MM.1S (cell line): ENCODE data around the gene CATSPERB.
"Not testable (repeated sequence)": the region's sequence is repeated elsewhere in the genome, so short reads cannot be mapped to it uniquely, and the experiment has no call there.

Source experiments
- DNase-seq: peaks from one replicate; pipeline ENCODE4 v3.0.0-alpha.2; 2015
- H2AFZ ChIP-seq: fragments of 300-600 bp; sonication (generic); 2 replicates; pipeline ENCODE4 v1.6.0; 2016; ENCODE audit warnings: antibody characterized with exemption, low read length
- H3F3A ChIP-seq: fragments of 300-600 bp; sonication (generic); 2 replicates; pipeline ENCODE4 v1.6.1; 2016; ENCODE audit warnings: mild to moderate bottlenecking, antibody characterized with exemption, low read length, moderate library complexity, mixed read lengths; ENCODE audit not compliant: insufficient read depth
- H3K27ac ChIP-seq: fragments of 300-600 bp; sonication (generic); 2 replicates; pipeline ENCODE4 v1.5.1; 2016; ENCODE audit warnings: mild to moderate bottlenecking, low read length
- H3K27me3 ChIP-seq: fragments of 300-600 bp; sonication (generic); replicated peaks from 2 replicates; pipeline ENCODE4 v1.6.0; 2016; ENCODE audit warnings: low read length; ENCODE audit not compliant: insufficient read depth
- H3K36me3 ChIP-seq: fragments of 300-600 bp; sonication (generic); replicated peaks from 2 replicates; pipeline ENCODE4 v1.6.1; 2016; ENCODE audit warnings: mild to moderate bottlenecking, low read length, mixed read lengths; ENCODE audit not compliant: insufficient read depth
- H3K4me1 ChIP-seq: fragments of 300-600 bp; sonication (generic); 2 replicates; pipeline ENCODE4 v1.6.1; 2016; ENCODE audit warnings: low read length, mixed read lengths
- H3K4me2 ChIP-seq: fragments of 300-600 bp; sonication (generic); 2 replicates; pipeline ENCODE4 v1.6.0; 2016; ENCODE audit warnings: low read depth, low read length
- H3K4me3 ChIP-seq: fragments of 300-600 bp; sonication (generic); 2 replicates; pipeline ENCODE4 v1.5.1; 2016; ENCODE audit warnings: low read length, mixed read lengths
- H3K79me2 ChIP-seq: fragments of 300-600 bp; sonication (generic); 2 replicates; pipeline ENCODE4 v1.6.1; 2016; ENCODE audit warnings: mixed run types, low read length, mixed read lengths
- H3K9ac ChIP-seq: fragments of 300-600 bp; sonication (generic); 2 replicates; pipeline ENCODE4 v1.6.1; 2016; ENCODE audit warnings: low read length, mixed read lengths
- H3K9me2 ChIP-seq: fragments of 300-600 bp; sonication (generic); replicated peaks from 2 replicates; pipeline ENCODE4 v1.6.1; 2016; ENCODE audit warnings: mild to moderate bottlenecking, low read length, mixed read lengths; ENCODE audit not compliant: insufficient read depth
- H3K9me3 ChIP-seq: fragments of 300-600 bp; sonication (generic); replicated peaks from 2 replicates; pipeline ENCODE4 v1.6.1; 2016; ENCODE audit warnings: mild to moderate bottlenecking, low read length, mixed read lengths; ENCODE audit not compliant: insufficient read depth
- H4K20me1 ChIP-seq: fragments of 300-600 bp; sonication (generic); 2 replicates; pipeline ENCODE4 v1.6.1; 2016; ENCODE audit warnings: mild to moderate bottlenecking, low read length, moderate library complexity, mixed read lengths; ENCODE audit not compliant: insufficient read depth
- EZH2 ChIP-seq: fragments of 300-600 bp; sonication (generic); optimal IDR thresholded peaks from 2 replicates; pipeline ENCODE3; 2017; ENCODE audit warnings: low read depth, mild to moderate bottlenecking, antibody characterized with exemption, low read length, mixed read lengths
- EZH2phosphoT487 ChIP-seq: fragments of 300-600 bp; sonication (generic); IDR thresholded peaks from 2 replicates; pipeline ENCODE4 v1.6.1; 2018; ENCODE audit warnings: antibody characterized with exemption, low read length
- TF ChIP-seq, protein P1 (sequence below): fragments of 300-600 bp; sonication (generic); IDR thresholded peaks from 2 replicates; pipeline ENCODE4 v1.5.1; 2016; ENCODE audit warnings: antibody characterized with exemption, low read length, mixed read lengths

The CATSPERB gene

DNA sequence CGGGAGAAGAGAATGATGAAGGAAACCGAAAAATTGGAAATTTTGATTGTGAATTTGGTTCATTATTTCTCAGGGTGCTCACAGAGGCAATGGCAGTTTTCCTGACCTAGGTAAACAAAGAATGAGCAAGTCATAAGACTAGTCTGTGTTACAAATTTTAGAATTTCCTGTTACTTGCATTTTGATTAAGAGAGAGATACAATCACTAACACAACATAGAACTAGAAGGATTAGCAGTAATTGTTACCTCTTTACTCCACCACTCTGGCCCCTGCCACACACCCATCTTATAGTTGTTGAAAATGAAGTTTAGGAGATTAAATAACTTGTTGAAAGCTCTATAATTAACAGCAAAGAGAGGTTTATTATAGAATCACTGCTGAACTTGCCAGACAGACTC lies 62.0 kb downstream of the CATSPERB start:
- Histone ChIP-seq H3K4me2 (no peak overlapping the region), H4K20me1 (no peaks in the 10 kb centered on the region), H2AFZ (no peak overlapping the region), H3F3A (no peaks in the 10 kb centered on the region), H3K27ac (no peak overlapping the region), H3K79me2 (no peaks in the 10 kb centered on the region), H3K9ac (no peak overlapping the region), H3K9me2 (no peaks in the 10 kb centered on the region), H3K4me3 (no peak overlapping the region), H3K36me3 (no peaks in the 10 kb centered on the region), H3K9me3 (no peaks in the 10 kb centered on the region), H3K27me3 (no peaks in the 10 kb centered on the region), H3K4me1 (no peaks in the 10 kb centered on the region)
- no peak for TF ChIP-seq EZH2phosphoT487
- TF ChIP-seq, protein P1, sequence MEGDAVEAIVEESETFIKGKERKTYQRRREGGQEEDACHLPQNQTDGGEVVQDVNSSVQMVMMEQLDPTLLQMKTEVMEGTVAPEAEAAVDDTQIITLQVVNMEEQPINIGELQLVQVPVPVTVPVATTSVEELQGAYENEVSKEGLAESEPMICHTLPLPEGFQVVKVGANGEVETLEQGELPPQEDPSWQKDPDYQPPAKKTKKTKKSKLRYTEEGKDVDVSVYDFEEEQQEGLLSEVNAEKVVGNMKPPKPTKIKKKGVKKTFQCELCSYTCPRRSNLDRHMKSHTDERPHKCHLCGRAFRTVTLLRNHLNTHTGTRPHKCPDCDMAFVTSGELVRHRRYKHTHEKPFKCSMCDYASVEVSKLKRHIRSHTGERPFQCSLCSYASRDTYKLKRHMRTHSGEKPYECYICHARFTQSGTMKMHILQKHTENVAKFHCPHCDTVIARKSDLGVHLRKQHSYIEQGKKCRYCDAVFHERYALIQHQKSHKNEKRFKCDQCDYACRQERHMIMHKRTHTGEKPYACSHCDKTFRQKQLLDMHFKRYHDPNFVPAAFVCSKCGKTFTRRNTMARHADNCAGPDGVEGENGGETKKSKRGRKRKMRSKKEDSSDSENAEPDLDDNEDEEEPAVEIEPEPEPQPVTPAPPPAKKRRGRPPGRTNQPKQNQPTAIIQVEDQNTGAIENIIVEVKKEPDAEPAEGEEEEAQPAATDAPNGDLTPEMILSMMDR = no peak
- TF ChIP-seq EZH2 = no peak
- no peak for DNase-seq

- not testable (repeated sequence) for H3K27me3 ChIP-seq, H2AFZ ChIP-seq, H3K79me2 ChIP-seq, H3K9ac ChIP-seq, H3K9me2 ChIP-seq, H3F3A ChIP-seq, H3K27ac ChIP-seq, DNase-seq, H3K36me3 ChIP-seq, H3K9me3 ChIP-seq, H3K4me1 ChIP-seq, H3K4me2 ChIP-seq, H3K4me3 ChIP-seq, H4K20me1 ChIP-seq
These were observed 64.8 kb downstream of the CATSPERB start for GRCh38 chr14:91667101-91667500.

DNA sequence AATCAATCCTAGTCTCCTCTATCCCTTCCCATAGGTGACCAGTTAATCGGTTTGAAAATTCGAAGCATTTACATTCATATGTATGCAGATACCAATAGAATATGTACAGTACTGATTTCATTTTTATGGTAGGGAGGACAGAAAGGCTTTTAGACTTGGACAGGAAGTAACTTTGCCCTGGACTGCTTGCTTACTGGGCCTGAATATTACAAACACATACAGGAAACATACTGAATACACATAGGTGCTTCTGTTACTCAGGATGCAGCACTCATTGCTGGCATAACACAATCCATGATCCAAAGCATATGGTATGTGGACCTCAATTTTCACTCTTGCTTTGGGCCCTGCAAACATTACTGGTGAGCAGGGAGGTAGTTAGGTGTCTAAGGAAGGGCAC lies 71.1 kb downstream of the CATSPERB start:
- Histone ChIP-seq H3K36me3 (no peaks in the 10 kb centered on the region), H3K79me2 (no peaks in the 10 kb centered on the region), H3K4me3 (no peak overlapping the region), H3K9me3 (no peaks in the 10 kb centered on the region), H3K27me3 (no peaks in the 10 kb centered on the region), H3K9ac (no peak overlapping the region), H3K27ac (no peak overlapping the region), H2AFZ (no peak overlapping the region), H3K9me2 (no peaks in the 10 kb centered on the region), H3K4me1 (no peaks in the 10 kb centered on the region), H3K4me2 (no peak overlapping the region), H3F3A (no peaks in the 10 kb centered on the region), H4K20me1 (no peaks in the 10 kb centered on the region)
- TF ChIP-seq EZH2 (no peak), EZH2phosphoT487 (no peak)
- TF ChIP-seq, protein P1 = no peak
- no peak for DNase-seq

- no peak overlapping the region for H2AFZ ChIP-seq
- DNase-seq = no peak
- H3K36me3 ChIP-seq = no peaks in the 10 kb centered on the region
- no peak overlapping the region for H3K27ac ChIP-seq
- H3K9me3 ChIP-seq = no peaks in the 10 kb centered on the region
- H3K9me2 ChIP-seq = no peaks in the 10 kb centered on the region
- H3K79me2 ChIP-seq = no peaks in the 10 kb centered on the region
- H3K4me2 ChIP-seq = no peak overlapping the region
- H3K4me1 ChIP-seq = no peaks in the 10 kb centered on the region
- no peak for TF ChIP-seq EZH2phosphoT487
- TF ChIP-seq, protein P1 = no peak
- TF ChIP-seq EZH2 = no peak
- H3K27me3 ChIP-seq = no peaks in the 10 kb centered on the region
- no peaks in the 10 kb centered on the region for H4K20me1 ChIP-seq
- no peak overlapping the region for H3K4me3 ChIP-seq
- no peaks in the 10 kb centered on the region for H3F3A ChIP-seq
- H3K9ac ChIP-seq = no peak overlapping the region
These were observed 77.0 kb downstream of the CATSPERB start for GRCh38 chr14:91654836-91655235.
